ELR (cell line): ENCODE measurements around the gene SLITRK5.

Experiments used
- DNase-seq: peaks from one replicate; pipeline ENCODE4 v3.0.0-alpha.2; 2015; ENCODE audit warnings: low read depth

Gene SLITRK5, protein sequence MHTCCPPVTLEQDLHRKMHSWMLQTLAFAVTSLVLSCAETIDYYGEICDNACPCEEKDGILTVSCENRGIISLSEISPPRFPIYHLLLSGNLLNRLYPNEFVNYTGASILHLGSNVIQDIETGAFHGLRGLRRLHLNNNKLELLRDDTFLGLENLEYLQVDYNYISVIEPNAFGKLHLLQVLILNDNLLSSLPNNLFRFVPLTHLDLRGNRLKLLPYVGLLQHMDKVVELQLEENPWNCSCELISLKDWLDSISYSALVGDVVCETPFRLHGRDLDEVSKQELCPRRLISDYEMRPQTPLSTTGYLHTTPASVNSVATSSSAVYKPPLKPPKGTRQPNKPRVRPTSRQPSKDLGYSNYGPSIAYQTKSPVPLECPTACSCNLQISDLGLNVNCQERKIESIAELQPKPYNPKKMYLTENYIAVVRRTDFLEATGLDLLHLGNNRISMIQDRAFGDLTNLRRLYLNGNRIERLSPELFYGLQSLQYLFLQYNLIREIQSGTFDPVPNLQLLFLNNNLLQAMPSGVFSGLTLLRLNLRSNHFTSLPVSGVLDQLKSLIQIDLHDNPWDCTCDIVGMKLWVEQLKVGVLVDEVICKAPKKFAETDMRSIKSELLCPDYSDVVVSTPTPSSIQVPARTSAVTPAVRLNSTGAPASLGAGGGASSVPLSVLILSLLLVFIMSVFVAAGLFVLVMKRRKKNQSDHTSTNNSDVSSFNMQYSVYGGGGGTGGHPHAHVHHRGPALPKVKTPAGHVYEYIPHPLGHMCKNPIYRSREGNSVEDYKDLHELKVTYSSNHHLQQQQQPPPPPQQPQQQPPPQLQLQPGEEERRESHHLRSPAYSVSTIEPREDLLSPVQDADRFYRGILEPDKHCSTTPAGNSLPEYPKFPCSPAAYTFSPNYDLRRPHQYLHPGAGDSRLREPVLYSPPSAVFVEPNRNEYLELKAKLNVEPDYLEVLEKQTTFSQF

DNA sequence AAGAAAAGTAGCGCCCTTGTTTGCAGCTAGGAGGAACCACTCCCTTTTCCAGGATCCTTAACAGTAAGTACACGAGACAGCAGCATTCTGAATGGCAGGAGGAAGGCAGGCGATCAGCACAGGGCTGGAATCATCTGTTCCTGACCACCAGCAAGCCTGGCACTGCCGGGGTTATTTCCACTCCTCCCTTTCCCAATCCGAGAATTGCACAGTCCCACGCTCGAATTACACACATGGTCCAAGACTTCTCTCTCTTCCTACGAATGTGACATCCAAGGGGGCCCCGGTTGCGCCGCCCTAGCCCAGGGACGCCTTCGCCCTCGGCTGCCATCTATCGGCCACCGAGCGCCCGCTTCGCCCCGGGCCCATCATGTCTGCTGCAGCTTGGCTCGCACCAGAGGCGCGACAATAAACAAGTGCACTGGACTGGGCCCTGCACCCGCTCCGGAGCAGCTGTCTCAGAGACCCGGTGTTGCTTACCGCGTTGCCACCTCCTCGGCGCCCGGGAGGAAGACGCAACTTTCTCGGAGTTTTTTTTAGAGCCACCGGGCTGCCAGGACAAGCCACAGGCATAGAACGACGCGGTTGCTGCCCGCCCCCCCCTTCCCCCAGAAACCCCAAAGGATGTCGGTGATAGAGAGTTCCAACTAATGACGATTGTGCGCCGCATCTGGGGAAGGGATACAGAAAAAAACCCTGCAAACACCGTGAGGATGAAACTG lies at the start of gene SLITRK5:
TSS of gene SLITRK5 (plus strand) at position 341 of the 722 bp plus-strand sequence. CDS start 4,018 bp downstream, outside the sequence.
- peak; percentile 80 for DNase-seq

DNA sequence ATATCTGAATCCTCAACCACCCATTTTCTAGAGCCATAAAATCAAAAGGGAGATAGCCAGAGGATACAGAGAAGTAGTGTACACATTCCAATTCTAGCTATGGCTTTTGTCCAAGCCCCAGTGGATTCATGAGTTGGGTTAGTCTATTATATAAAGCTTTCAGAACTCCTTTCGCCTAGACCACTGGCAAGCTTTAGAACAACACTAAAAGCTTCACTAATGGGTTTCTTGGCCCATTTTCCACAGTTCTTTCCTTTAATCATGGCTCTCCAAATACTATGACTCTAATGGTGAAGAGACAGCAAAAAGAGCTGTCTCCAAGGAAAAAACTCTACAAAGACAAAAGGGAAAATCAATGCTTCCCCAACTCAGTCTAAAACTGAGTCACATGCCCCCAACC lies 48.2 kb upstream of the SLITRK5 start:
- DNase-seq = no peak

DNA sequence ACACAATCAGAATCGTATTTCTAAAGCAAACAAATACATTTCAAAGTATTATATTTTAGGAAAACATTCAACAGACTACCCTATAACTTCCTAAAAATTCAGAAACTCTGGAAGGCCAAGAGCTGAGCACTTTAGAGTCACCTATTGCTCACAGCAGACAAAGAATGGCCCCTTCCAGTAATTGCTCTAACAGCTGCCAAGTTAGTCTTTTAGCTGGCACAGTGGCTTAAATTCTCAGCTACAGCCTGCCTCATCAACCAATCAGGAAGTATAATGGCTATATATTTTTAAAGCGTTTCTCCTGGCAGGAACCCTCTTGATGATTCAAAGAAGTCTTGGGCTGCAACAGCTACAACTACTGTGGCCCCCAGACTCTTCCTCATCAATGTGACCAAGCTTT lies 14.9 kb upstream of the SLITRK5 start:
- DNase-seq = no peak

DNA sequence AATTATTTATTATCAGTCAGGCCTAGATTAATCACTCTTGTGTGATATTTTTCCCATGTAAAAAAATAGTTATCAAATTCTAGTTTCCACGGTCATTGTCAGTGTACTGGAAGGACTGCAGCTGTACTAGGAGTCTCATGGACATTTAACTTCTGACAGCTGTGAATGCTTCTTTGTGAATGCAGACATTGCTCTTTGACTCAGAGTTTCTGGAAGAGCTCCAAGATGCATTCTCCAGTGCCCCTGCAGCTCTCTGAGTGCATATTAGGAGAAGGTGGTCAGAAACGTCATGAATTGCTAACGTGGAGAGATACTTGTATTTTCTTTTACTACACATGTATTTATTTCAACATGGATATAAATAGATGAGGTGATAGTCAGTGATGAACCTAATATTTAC lies 9.7 kb upstream of the SLITRK5 start:
- peak; percentile 90 for DNase-seq

DNA sequence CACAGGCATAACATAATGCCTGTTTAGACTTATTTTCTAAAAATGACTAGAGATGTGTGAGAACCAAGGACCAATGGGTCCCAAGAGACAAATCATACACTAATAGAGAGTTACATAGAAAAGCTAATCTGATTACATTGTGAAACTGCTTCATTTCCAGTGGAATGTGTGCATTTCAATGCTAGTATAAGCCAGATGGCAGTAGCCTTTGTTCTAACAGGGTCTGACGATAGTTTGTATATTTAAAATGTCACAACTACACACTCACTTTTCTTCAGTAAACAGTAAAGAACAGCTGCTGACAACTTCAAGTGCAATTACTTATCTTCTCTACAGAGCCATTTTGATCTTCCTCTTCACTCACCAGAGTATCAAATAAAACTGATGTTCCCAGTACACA lies 4.3 kb upstream of the SLITRK5 start:
- DNase-seq = no peak

DNA sequence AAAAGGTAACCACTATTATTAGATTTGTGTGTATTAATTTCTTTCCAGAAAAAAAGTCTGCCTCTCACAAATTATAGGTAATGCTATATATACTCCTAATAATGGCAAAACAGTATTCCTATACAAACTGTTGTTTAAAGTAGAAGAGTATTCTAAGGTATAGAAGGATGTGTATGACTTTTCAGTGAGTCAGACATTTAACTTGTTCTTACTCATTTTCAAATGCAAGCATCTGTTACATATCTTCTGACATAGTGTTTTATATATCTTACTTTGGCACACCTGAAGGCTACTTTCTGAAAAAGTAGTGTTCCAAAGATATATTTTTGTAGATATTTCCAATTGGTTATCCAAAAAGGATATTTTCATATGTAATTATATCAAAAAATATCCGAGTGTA lies 3.5 kb upstream of the SLITRK5 start:
- DNase-seq = peak; percentile 66

DNA sequence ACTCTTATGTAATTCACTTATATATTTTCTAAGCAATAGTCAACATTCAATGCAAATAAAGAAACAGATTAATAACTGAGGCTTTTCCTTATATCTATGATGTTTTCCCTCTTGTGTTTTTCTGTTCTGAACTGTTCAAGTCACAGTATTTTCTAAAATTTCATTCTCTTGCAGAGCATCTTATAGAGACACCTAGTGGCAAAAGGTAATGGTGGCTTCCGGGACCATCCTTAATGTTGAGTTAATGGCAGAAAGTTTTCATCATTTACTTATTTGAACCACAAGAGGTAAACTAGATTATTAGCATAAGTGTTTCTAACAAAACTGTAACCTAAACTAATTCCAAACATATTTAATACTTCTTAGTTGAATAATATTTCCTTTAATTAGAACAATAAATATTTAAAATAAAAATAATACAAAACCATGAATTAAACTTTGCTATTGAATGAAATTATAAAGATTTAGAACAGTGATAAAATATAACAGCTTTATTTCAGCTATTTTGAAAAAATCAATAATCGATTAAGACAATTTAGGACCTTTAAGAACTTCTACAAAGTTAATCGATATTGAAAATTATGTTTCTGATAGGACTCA lies 1.7 kb upstream of the SLITRK5 start:
- peak; percentile 71 for DNase-seq

DNA sequence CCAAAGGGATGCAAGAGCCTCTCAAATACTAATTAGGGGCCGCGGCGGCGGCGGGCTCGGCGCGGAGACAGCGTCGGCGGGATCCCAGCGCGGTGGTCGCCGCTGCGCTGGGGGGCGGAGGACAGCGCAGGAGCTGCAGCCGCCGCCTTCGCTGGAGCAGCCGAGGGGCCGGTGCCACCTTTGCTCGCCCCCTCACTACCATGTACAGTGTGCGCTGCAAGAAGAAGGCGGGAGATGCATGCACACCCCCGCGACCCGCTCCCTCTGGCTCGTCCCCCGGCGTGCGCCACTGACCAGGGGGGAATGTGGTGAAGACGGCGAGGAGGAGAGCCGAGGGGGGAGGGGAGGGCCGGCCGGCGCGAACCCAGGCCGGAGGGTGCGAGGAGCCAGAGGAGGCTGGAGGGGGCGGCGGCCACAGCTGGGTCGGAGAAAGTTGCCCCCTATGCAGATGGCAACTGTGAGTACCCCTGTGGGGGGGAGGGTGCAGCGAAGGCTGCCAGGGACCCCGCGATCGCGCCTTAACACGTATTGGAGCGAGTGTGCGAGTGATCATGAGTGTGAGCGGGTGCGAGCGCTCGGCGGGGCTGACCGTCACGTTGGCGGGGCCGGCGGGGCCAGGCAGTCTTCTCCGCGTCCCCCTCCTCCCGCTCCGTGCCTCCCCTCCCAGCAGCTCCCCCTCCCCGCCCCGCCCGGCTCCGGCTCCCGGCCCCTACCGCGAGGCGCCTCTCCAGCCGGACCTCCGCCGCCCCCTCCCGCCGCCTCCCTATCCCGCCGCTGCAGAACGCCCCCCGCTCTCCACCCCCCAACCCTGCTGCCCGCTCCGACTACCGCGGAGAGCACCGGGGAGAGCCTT lies 808 bp downstream of the SLITRK5 start:
- no peak for DNase-seq

DNA sequence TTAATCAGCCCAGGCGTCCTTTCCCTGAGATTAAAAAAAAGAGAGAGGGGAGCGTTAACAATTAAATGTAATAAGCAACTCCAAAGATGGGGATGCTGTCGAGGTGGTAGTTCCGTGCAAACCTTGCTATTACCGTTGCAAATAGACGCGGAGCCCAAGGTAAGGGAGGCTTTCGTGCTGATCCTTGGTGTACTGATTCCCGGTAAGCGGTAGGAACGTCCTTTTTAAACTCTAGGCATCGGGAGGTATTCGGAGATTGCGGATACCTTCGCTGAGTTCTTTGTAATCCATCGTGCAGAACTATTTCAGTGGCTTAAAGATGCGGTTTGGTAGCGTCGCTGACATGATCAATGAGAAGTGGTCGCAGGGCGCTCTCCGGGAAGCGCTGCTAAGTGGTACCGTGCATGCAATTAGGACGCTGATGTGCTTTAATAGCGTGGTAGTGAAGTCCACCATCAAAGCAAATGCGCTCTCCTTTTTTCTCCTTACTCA lies 3.1 kb downstream of the SLITRK5 start:
- no peak for DNase-seq

DNA sequence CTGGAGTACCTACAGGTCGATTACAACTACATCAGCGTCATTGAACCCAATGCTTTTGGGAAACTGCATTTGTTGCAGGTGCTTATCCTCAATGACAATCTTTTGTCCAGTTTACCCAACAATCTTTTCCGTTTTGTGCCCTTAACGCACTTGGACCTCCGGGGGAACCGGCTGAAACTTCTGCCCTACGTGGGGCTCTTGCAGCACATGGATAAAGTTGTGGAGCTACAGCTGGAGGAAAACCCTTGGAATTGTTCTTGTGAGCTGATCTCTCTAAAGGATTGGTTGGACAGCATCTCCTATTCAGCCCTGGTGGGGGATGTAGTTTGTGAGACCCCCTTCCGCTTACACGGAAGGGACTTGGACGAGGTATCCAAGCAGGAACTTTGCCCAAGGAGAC lies 4.7 kb downstream of the SLITRK5 start:
- DNase-seq = no peak

DNA sequence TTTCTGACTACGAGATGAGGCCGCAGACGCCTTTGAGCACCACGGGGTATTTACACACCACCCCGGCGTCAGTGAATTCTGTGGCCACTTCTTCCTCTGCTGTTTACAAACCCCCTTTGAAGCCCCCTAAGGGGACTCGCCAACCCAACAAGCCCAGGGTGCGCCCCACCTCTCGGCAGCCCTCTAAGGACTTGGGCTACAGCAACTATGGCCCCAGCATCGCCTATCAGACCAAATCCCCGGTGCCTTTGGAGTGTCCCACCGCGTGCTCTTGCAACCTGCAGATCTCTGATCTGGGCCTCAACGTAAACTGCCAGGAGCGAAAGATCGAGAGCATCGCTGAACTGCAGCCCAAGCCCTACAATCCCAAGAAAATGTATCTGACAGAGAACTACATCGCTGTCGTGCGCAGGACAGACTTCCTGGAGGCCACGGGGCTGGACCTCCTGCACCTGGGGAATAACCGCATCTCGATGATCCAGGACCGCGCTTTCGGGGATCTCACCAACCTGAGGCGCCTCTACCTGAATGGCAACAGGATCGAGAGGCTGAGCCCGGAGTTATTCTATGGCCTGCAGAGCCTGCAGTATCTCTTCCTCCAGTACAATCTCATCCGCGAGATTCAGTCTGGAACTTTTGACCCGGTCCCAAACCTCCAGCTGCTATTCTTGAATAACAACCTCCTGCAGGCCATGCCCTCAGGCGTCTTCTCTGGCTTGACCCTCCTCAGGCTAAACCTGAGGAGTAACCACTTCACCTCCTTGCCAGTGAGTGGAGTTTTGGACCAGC lies 5.3 kb downstream of the SLITRK5 start:
- DNase-seq = no peak

DNA sequence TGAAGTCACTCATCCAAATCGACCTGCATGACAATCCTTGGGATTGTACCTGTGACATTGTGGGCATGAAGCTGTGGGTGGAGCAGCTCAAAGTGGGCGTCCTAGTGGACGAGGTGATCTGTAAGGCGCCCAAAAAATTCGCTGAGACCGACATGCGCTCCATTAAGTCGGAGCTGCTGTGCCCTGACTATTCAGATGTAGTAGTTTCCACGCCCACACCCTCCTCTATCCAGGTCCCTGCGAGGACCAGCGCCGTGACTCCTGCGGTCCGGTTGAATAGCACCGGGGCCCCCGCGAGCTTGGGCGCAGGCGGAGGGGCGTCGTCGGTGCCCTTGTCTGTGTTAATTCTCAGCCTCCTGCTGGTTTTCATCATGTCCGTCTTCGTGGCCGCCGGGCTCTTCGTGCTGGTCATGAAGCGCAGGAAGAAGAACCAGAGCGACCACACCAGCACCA lies 5.9 kb downstream of the SLITRK5 start:
- DNase-seq = no peak

DNA sequence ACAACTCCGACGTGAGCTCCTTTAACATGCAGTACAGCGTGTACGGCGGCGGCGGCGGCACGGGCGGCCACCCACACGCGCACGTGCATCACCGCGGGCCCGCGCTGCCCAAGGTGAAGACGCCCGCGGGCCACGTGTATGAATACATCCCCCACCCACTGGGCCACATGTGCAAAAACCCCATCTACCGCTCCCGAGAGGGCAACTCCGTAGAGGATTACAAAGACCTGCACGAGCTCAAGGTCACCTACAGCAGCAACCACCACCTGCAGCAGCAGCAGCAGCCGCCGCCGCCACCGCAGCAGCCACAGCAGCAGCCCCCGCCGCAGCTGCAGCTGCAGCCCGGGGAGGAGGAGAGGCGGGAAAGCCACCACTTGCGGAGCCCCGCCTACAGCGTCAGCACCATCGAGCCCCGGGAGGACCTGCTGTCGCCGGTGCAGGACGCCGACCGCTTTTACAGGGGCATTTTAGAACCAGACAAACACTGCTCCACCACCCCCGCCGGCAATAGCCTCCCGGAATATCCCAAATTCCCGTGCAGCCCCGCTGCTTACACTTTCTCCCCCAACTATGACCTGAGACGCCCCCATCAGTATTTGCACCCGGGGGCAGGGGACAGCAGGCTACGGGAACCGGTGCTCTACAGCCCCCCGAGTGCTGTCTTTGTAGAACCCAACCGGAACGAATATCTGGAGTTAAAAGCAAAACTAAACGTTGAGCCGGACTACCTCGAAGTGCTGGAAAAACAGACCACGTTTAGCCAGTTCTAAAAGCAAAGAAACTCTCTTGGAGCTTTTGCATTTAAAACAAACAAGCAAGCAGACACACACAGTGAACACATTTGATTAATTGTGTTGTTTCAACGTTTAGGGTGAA lies 6.6 kb downstream of the SLITRK5 start:
- no peak for DNase-seq

DNA sequence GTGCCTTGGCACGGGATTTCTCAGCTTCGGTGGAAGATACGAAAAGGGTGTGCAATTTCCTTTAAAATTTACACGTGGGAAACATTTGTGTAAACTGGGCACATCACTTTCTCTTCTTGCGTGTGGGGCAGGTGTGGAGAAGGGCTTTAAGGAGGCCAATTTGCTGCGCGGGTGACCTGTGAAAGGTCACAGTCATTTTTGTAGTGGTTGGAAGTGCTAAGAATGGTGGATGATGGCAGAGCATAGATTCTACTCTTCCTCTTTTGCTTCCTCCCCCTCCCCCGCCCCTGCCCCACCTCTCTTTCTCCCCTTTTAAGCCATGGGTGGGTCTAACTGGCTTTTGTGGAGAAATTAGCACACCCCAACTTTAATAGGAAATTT lies 7.2 kb downstream of the SLITRK5 start:
- DNase-seq = no peak

DNA sequence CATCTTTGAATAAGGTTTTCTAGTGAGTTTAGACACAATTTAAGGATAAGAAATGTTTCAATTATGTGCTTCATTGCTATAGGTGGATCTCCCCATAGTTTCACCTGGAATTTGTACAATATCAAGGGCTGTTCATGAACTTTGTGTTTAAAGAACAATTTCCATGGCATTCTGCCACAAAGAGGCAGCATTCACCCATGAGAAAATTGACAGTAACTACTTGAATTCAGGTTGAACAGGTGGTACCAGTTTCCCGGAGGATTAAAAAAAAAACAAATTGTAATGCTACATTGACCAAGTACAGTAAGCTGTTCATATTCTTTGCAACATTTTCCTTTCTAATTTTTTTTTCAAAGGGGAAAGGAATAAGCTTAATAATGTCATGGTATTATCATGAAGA lies 9.1 kb downstream of the SLITRK5 start:
- peak; percentile 34 for DNase-seq

DNA sequence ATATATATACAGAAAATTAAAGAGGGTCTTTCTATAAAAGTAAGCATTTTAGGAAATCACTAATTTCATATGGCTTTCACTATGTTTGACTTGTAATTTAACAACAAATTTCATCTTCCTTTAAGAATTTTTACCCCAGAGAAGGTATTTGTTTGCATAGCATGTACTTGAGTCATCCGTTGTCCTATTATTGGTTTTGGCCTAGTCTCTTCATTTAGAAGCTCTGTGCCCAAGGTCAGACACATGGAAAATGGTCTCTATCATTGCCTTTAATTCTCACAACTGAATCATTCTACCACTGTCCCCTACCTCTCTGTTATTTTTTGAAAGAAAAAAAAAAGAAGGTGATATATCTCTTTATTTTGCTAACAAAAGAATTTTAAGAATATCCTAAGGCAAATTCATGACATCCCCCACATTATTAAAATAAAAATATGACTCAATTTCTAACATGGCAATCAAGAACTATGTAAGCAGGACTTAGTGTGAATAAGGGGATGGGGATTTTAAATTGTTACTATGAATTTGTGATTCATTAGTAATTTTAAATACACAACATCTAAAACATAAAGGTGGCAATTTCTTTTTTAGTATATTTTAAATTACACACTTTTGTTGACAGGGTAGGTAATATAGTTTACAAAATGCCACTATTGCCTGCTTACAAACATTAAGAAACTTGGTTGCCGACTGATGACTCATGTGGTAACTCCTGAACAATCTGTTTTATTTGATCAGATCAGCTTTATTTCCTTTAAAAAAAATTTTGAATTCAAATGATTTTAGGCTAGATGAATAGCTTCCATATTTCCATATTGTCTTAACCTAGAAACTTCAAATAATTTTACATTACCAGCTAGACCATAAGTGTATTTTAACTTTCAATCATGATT lies 13.9 kb downstream of the SLITRK5 start:
- peak; percentile 72 for DNase-seq

DNA sequence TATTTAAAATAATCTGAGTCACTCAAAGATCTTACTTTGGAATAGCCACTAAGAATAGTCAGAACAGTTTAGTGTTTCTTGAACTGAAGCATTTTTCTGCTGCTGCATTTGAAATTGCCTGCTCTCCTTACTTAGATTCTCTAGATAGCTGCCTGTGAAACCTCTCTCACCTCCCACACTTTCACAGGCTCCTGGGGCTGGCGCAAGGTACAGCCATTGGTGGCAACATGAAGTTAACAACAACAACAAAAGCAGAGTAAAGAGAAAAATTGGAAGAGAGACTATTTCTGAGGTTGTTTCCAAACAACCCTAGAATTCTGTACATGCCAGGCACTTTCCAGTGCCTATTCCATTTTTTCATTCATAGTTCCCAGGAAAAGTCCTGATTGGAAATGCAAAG lies 25.3 kb downstream of the SLITRK5 start:
- no peak for DNase-seq

DNA sequence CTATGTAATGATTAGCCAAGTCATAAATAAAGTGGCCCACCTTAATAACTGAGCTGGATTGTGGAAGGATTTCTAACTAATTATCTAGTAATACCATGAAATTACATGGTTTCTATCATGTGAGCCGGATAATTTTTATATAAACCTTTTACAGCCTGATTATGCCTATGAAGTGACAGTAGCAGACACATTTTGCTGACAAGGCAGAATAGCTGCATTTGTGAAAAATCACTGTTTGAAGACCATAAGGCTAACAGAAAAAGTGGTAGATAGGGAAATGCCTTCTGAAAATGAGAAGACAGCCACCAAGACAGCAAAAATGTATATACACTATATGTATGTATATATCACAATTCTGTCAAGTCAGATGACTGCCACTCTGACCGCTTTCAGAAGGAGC lies 27.1 kb downstream of the SLITRK5 start:
- DNase-seq = no peak
